ENCODE data around the gene FGF11.
A peak's percentile ranks its signal among the peaks of the same experiment; 100 is the strongest.

FGF11 gene

DNA sequence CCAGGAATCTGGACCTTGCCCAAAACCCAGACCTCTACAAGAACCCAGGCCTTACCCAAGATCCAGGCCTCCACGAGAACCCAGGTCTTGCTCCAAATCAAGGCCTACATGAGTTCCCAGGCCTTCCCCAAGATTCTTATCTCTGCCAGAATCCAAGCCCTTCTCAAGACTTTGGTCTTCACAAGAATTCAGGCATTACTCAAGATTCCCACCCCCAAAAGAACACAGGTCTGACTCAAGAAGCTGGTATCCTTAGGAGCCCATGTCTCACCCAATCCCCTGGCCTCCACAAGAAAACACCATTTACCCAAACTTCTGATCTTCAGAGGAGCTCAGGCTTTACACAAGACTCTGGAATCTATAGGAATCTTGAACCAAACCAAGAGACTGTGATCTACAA is 8.1 kb upstream of the FGF11 start:
- DNase-seq = no peak

DNA sequence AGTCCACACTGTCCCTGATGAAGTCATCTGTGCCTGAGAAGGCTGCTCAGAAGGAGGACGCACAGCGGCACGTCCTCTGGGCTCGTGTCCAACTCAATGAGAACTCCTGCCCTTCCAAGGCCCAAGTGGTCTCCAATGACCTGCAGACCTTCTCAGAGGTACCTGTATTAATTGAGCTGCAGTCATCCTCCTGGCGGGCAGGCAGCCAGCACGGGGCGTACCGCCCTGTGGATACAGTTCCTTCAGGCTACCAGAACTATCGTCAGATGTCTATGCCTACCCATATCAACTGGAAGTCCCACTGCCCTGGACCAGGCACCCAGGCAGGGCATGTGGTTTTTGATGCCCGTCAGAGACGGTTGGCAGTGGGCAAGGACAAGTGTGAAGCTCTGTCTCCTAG is 7.0 kb upstream of the FGF11 start:
- DNase-seq = no peak

DNA sequence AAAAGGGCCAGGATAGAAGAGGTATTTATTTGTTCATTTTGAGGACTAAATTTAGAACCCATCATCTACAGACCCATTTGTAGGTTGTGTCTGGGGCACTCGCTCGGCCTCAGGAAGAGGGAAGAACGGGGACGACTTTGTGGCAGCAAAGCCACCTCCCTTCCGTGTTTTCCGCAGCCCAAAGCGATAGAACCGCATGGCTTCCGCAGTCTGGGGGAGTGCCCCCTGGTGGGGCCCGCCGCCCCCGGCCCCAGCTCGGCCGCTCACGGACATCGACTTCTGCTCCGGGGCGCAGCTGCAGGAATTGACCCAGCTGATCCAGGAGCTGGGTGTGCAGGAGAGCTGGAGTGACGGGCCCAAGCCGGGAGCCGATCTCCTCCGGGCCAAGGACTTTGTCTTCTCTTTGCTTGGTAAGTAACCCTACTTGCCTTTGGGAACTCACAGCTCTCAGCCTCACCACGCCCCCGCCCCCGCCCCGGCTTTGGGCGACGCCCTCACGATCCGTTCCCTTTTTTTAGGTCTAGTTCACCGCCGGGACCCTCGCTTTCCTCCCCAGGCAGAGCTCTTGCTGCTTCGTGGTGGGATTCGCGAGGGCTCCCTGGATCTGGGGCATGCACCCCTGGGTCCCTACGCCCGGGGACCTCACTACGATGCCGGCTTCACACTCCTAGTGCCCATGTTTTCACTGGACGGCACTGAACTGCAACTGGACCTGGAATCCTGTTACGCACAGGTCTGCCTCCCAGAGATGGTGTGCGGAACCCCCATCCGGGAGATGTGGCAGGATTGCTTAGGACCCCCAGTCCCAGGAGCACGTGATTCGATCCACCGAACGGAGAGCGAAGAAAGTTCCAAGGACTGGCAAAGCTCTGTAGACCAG is 3.4 kb upstream of the FGF11 start:
- DNase-seq = peak in 3 of 14 donors; percentile 30 to 35 (median 32)

DNA sequence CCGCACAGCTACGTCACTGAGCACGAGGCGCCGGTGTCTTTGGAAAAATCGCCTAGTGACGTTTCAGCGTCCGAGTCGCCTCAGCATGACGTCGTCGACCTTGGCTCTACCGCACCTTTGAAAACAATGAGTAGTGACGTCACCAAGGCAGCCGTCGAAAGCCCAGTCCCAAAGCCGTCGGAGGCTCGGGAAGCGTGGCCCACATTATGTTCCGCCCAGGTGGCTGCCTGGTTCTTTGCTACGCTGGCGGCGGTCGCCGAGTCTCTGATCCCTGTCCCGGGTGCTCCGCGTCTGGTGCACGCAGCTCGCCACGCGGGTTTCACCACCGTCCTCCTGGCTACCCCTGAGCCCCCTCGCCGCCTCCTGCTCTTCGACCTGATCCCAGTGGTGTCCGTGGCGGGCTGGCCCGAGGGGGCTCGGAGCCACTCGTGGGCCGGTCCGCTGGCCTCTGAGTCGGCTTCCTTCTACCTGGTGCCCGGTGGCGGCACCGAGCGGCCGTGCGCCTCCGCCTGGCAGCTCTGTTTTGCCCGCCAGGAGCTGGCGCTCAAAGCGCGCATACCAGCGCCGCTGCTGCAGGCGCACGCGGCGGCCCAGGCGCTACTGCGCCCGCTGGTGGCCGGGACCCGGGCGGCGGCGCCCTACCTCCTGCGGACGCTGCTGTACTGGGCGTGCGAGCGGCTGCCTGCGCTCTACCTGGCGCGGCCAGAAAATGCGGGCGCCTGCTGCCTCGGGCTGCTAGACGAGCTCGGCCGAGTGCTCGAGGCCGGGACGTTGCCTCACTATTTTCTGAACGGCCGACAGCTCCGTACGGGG is 2.5 kb upstream of the FGF11 start:
- peak in 9 of 14 donors; percentile 15 to 81 (median 43) for DNase-seq

DNA sequence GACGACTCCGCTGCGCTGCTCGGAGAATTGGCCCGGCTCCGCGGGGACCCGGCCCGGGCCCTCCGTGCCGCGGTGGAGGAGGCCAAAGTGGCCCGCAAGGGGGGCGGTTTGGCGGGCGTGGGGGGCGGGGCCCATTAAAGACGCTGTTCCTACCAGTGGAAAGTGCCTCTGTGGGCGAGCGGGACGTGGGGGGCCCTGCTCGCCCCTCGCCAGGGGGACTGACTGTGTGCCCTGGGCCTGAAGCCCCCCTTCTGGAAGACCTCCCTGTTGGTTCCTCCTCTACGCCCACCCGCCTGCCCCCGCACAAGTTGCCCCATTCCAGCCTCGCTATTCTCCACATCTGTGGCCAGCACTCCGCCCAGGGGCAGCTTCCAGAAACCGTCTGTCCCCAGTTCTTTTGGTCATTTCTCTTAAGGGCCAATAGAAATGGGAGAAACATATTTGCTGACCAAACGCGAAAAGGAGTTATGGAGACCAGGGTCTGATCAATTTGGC is 1.9 kb upstream of the FGF11 start:
- DNase-seq = peak in 1 of 14 donors; percentile 44

DNA sequence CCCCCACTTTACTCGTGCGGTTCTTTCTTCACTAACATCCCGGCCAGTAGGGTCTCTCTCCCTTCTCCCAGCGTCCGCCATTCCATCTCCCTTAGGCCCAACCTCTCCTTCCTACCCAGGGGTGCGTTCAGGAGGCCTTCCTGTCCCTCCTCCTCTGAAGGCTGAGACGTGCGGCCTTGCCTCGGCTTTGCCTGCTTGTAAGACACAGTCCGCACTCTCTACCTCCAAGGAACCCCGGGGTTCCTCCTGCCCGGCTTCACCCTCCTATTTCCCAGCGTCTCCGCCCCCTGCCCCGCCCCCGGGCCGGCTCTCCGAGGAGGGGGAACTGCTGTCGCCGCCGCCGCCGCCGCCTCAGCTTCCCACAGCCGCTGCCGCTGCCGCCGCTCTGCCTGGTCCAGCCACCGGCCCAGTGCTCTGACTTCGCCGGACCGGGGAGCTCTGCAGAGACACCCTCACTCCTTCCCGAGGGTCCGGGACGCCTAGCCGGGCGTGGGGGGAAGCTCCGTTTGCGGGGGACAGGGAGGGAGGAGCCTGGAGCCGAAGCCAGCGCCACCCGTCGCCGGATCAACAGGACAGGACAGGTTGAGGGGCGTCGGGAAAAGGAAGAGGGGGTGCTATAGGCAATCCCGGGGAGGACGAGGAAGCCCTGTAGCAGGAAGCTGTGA is 1.2 kb upstream of the FGF11 start:
- peak in 9 of 14 donors; percentile 20 to 68 (median 39) for DNase-seq

DNA sequence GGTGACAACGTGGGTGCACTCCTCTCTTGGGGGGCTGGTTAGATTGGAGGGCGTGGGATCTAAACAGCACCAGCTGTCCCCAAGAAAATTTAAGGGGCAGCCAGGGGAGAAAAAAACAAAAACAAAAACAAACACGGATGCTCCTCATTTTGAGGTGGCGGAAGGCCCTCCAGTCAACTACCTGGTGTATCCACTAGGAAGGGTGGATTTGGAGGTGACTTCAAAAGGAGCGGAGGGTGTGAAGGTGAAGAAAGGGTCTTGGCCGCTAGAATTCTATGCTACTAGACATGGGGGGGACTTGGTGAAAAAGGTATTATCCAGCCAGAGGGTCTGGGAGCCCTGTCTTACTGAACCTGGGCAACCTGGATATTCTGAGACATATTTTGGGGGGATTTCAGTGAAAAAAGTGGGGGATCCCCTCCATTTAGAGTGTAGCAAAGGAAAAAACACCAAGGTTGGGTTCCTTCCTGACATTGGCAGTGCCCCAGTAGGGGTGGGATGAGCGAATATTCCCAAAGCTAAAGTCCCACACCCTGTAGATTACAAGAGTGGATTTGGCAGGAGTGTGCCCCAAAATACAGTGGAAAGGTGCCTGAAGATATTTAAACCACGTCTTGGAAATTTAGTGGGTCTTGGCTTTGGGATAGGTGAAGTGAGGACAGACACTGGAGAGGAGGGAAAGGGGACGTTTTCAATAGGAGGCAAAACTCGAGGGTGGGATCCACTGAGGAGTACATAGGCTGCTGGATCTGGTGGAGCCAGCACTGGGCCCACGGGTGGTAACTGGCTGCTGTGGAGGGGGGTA is 454 bp upstream of the FGF11 start:
- DNase-seq = no peak

DNA sequence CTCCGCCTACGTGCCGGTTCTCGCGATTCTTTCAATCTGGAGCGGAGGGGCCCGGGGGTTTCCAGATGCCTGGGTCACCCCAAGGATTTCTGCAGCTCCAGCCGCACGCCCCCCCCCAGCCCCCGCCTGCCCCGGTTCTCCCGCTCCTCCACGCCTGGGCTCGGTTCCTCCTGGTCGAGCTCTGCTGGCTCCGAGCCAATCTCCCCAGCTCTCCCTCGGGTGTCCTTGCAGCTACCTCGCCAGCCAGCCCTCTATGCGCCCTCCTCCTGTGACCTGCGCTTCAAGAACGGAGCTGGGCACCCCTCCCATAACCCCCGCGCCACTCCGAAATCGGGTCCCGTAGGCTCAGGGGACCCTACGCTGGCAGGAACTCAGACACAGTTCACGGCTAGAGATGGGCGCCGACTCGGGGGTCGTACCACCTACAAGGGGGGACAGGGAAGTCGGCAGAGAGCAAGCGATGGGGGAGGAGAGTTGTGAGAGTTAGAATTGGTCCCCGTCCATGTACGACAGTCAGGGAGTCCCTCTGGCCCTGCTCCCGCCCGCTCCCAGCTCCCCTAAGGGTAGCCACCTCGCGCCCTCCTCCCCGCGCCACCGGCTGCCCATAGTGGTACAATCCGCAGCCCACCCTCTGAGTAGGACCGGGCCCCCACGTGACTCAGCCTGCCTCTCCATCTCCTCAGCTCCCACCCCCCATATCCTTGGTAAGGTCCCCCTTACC is 961 bp downstream of the FGF11 start:
- peak in 2 of 14 donors; percentile 47 to 59 for DNase-seq

DNA sequence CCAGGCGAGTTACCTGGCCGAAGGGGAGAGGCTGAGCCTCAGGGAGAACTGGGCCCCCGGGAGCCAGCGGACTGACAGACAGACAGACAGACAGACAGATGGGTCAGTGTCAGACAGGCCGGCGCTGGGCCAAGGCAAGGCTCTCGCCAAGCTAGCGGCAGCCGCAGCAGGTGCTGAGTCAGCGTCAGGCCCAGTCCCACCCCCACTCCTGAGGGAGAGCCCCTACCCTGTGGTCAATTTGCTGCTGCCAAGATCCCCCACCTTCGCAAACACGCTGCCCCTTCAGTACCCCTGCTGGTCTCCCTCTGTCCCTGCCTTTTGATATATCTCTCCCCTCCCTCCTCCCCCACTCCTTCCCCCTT is 1.5 kb downstream of the FGF11 start:
- DNase-seq = peak in 2 of 14 donors; percentile 34 to 49

DNA sequence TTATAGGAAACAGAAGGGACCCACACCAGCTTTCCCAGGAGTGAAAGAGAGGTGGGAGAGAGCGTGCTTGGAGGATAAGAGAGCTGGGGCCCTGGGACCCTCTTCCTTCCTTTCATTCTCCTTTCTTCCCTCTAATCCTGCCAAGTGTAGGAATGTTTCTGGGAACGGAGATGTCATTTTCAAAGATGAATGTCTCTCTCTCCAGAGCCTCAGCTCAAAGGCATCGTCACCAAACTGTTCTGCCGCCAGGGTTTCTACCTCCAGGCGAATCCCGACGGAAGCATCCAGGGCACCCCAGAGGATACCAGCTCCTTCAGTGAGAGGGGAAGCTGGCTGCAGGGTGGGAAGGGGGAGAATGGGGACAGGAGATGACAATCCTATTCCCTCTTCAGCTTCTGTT is 2.0 kb downstream of the FGF11 start:
- no peak for DNase-seq

DNA sequence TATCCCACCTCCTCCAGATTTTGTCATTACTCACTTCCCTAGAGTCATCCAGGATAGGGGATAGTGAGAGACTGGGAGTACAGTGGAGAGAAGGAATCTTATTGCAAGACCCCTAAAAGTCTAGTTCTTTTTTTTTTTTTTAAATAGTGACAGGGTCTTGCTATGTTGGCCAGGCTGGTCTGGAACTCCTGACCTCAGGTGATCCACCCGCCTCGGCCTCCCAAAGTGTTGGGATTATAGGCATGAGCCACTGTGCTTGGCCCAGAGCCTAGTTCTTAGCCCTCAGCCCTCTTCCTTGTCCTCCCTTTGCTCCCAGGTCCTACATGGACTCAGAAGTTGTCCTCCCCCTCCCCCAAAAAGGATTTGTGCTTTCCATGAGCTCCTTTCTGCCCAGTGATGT is 2.8 kb downstream of the FGF11 start:
- no peak for DNase-seq

DNA sequence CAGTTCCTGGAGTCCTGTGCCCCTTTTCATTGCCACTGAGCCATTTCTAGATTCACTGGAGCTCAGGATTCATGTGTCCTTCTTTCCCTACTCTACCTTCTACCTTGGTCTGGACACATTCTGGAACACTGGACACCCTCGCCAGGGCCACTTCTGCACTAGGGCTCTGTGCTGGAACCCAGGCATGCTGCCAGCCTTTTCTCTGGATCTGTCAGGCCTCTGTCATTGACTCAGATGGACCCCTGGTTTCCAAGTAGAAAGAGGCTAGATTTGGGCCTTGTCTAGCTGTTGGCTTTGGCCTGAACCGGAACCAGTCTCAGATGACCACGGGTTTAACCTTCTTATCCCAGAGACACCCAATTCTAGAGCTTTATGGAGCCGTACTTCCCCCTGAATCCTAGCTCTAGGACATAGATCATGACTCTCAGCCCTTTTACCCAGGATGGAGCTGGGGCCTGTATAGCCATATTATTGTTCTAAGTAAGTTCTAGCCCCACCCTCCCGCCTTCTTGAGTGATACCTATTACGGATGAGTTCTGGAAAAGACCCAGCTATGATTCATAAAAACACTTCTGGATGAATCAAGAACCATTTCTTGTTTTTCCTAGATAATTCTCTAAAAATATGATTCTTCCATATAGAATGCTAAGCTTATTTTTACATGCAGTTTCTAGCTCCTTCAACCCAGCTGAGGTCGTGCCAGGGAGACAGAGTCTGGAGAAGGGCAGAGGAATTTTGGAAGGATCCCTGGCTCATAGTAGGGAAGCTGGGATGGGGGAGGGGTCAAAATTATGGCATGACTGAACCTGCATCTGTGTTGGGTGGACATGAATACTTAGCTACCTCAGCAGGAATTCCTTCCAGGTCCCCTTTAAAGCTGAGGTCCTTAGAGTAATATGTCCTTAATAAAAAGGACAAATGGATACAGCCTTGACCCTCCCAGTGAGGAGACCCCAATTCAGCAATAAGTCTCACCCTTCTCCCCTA is 4.5 kb downstream of the FGF11 start:
- DNase-seq = no peak

DNA sequence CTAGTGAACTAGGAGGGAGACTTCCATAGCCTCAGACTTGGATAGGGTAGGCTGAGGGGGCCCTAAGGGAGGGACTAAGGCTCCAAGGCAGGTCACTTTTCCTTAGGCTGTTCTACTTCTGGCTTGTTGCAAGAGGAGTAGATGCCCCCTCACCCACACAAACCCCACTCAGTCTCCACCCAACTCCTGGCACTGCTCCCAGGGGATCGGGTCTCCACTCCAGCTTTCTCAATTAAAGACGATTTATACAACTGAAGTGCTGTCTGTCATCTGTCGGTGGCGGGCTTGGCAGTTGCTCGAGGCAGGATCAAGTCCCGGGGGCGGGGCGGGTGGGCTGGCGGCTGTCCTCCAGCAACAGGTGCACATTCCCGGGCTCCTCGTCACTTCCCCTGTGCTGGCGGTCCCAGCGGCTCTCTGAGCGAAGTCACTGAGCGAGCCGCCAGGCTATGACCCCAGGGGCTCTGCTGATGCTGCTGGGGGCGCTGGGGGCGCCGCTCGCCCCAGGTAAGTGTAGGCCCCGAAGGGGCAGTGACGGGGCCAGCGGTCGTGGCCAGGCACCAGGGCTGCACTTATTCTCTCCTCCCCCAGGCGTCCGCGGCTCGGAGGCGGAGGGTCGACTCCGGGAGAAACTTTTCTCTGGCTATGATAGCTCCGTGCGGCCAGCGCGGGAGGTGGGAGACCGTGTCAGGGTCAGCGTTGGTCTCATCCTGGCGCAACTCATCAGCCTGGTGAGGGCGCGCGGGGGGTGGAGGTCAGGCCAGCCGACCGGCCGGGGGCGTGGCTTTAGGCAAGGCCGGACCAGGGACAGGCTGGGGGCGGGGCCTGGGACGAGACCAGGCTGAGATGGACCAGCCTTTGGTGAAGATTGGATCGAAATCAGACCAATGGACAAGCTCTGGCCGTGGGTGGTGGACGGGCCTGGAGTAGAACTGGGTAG is 5.6 kb downstream of the FGF11 start, which contains the start of gene CHRNB1:
TSS of gene CHRNB1 (plus strand) at position 380 of the 937 bp plus-strand sequence. CDS start at position 447, 67 bp downstream.
- DNase-seq = peak in 10 of 14 donors; percentile 18 to 75 (median 47)

DNA sequence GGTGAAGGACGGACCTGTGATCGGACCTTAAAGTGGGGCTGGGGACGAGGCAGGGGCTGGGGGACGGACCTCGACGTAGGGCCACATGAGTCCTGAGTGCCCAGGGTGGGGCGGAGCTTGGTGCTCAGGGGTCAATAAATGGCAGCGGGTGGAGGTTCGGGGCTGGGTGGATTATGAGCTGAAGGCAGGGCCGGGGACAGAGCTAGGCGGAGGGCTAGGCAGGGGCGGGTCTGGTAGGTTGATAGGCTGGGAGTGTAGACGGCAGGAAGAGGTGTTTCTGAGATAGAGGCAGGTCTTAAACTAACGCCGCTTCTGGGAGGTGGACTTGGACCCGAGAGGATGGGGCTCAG is 6.3 kb downstream of the FGF11 start:
- peak in 1 of 14 donors; percentile 64 for DNase-seq

DNA sequence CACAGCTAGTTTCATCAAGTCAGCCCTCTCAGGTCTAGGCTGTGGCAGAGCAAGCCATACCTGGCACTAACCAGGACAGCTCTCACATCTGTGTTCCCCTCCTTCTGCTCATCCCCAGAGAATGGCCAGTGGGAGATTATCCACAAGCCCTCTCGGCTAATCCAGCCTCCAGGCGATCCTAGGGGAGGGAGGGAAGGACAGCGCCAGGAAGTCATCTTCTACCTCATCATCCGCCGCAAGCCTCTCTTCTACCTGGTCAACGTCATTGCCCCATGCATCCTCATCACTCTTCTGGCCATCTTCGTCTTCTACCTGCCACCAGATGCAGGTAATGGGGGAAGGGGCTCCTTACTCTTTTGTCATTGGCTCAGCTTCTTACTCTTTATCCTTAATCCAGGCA is 9.1 kb downstream of the FGF11 start:
- no peak for DNase-seq

DNA sequence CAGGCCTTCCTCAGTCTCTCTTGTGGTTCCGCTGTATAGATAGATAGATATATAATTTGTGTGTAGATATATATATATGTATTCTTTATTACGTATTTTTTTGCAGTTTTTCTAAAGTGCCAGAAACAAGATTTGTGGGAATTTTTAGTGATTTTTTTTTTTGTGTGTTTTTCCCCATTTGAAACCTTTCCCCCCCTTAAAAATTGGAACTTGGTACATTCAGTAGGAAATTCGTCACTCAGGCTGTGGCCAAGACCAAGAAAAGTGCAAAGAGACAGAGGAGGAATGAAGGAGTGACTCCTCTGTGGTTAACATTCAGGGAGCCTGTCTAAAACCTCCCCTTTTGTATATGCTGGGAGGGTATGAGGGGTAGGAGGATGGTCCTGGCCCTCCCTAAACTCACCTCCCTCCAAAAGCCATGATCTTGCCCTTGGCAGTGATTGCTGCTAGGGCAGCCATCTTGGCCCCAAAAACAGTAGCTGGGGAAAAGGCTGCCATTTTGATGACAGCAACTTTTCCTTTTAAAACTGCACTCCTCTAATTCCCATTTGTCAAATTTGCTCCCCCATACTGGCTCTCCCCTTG is 20.7 kb downstream of the FGF11 start:
- DNase-seq = no peak

DNA sequence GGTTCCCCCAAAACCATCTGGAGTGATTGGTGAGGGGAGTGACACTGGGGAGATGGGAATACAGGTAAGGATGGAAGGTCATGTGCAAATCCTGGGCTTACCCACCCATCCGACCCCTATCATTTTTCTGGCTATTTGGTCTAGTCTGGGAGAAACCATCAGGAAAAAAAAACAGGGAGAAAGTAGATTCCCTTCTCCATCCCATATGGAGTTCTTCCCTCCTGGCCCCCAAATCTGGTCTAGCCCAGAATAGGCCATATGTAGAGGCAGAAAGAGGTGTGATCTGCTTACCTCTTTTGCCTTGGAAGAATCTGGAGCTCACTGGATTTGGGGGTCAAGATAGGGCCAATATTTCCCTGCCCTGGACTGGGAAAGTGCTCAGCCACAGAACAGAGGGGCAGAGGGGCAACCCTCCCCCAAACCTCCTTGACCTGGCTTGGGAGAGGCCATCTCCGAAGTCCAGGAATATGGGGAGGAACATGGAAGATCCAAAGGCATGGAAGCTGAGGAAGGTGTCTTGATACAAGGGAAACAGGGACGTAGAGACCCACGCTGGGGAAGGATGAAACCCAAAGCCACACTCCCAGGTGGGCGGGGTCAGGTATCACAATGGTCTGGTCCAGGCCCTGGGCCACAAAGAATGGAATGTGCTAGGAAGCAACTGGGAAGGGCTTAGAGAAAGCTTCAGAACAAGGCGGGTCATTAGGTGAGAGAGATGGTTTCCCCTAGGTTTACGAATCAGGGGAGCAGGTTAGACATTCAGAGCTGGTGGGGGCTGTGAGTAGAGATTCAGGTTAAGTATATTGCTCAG is 21.7 kb downstream of the FGF11 start:
- no peak for DNase-seq
